HepG2 (cell line): ENCODE measurements around the gene MGLL.

Source experiments
- REST ChIP-seq, 2 experiments: IDR thresholded peaks; 2 replicates each; pipeline ENCODE4 v1.6.1; 2011 to 2012; ENCODE audit warnings: low read length in 2 of 2, borderline replicate concordance in 1 of 2, low read depth in 1 of 2, mild to moderate bottlenecking in 1 of 2, moderate library complexity in 1 of 2
- TCF7L2 ChIP-seq: IDR thresholded peaks from 2 replicates; pipeline ENCODE4 v1.6.1; 2011; ENCODE audit warnings: mild to moderate bottlenecking, low read depth, low read length, moderate library complexity

- TF ChIP-seq REST (IDR thresholded peaks at IDR 0.05; ENCODE audit: borderline replicate concordance in 1 of 2, low read depth in 1 of 2, low read length in 2 of 2) (no peak), TCF7L2 (no peak)
Measured at GRCh38 chr3:127702151-127702578, 120.2 kb downstream of the MGLL start.
